ENCODE data around the gene C19orf67.

DNA sequence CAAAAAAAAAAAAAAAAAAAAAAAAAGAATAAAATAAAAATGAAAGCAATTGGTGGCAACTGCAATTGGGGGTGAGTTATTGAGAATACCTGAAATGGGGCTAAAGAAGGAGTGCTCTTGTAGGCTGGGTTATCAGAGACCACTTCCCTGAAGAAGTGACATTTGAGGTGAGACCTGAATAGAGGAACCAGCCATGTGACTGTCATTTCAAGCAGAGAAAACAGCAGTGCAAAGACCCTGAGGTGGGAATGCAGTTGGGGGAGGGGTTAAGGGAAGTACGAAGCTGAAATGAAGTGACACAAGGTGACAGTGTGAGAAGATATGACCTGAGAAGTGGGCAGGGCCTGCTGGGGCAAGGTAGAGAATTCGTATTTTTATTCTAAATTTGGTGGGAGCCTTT is 19.4 kb downstream of the C19orf67 start:
- TF ChIP-seq POLR2AphosphoS5 (IDR thresholded peaks at IDR 0.05; ENCODE audit: low read depth, low read length): no peak
- no peak for TF ChIP-seq TAF1 (IDR thresholded peaks at IDR 0.05; ENCODE audit: borderline replicate concordance, insufficient read depth, low read length)
